Kidney capillary endothelial cell (primary cell): Measurements from ENCODE around the gene CHCHD3.
"Not testable (repeated sequence)": the region's sequence is repeated elsewhere in the genome, so short reads cannot be mapped to it uniquely, and the experiment has no call there.

Source experiments
- DNase-seq: peaks from one replicate; pipeline ENCODE4 v3.0.0-alpha.2; 2018; ENCODE audit warnings: low spot score

Gene CHCHD3

DNA sequence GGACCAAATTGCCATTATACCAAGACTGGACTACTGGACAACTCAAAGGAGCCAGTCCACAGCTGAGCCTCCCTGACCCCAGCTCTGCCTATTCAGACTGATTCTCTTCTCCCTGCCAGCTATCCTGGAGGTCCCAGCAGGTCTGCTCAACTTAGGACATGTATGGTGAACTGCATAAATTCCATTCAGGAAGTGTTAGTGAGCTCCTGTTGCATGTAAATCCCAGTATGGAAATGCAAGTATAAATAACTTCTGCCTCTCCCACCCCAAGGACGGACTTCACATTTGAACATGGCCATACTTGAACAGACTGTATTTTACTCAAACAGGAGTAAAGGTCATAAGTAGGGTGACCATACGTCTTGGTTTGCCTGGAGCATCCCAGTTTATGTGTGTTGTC, 128.4 kb downstream of the CHCHD3 start:
- DNase-seq: no peak

GRCh38 chr7:132950725-132951124, 131.2 kb downstream of the CHCHD3 start:
- no peak for DNase-seq

GRCh38 chr7:132947011-132947410, 134.9 kb downstream of the CHCHD3 start:
- DNase-seq: no peak

- no peak for DNase-seq
These were observed 137.1 kb downstream of the CHCHD3 start for GRCh38 chr7:132944774-132945173.

- no peak for DNase-seq
These were observed 138.2 kb downstream of the CHCHD3 start for GRCh38 chr7:132943645-132944044.

- DNase-seq: no peak
These were observed 139.2 kb downstream of the CHCHD3 start for GRCh38 chr7:132942701-132943100.

DNA sequence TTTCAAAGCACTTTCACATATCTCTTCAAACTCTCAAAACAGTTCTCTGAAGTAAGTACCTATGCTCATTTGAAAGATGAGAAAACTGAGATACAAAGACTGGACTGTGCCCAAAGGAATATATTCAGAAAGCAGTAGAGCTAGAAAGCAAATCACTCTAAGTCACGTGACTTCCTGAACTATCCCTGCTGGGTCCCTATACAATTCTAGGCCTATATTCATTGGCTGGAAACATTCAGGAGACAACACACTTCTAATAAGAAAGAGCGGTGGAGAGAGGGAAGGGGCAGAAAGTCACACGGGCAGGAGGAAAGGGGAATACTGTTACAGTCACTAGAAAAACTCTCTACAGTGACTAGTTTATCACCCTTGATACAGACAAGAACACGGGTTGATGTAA, 140.0 kb downstream of the CHCHD3 start:
- no peak for DNase-seq

GRCh38 chr7:132941428-132941827, 140.5 kb downstream of the CHCHD3 start:
- DNase-seq: no peak

DNA sequence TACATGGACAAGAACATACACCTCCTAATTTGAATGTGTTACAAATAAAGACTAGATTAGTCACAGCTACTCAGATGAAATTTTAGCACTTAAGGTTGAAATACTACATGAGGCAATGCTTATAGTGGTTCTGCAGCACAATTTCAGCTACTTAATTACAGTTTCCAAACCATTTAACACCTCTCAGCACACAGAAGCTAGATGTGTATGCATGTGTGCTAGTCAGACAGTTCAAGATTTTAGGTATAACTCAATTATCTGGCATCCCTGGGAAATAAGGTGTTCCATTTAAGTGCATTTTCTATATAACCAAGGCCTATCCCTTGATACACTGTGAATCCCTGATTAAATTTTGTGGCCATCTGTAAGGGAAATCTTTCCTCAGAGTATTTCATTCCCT, 141.8 kb downstream of the CHCHD3 start:
- DNase-seq: no peak

GRCh38 chr7:132939495-132939894, 142.4 kb downstream of the CHCHD3 start:
- no peak for DNase-seq

DNA sequence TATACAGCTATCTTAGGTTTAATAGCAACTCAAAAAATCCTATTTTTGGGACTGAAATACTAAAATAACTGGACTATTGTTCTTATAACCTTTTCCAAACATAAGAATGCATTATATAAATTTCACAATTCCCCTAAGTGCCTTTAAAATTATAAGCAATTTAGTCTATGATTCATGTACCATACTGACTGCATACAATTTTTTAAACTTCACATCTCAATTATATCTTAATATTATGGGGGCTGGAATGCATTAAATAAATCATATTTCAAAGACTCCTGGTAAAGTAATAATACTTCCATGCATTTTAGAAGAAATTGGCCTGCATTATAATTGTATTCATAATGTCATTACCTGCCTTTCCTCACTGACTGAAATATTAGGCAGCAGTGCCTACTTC, 144.6 kb downstream of the CHCHD3 start:
- no peak for DNase-seq

GRCh38 chr7:132935608-132936007, 146.3 kb downstream of the CHCHD3 start:
- DNase-seq: no peak

GRCh38 chr7:132934017-132934416, 147.9 kb downstream of the CHCHD3 start:
- DNase-seq: no peak

- DNase-seq: no peak
These were observed 148.8 kb downstream of the CHCHD3 start for GRCh38 chr7:132933072-132933458.

GRCh38 chr7:132932296-132933071, 149.4 kb downstream of the CHCHD3 start:
- no peak for DNase-seq

GRCh38 chr7:132930881-132931280, 151.0 kb downstream of the CHCHD3 start:
- DNase-seq: no peak

DNA sequence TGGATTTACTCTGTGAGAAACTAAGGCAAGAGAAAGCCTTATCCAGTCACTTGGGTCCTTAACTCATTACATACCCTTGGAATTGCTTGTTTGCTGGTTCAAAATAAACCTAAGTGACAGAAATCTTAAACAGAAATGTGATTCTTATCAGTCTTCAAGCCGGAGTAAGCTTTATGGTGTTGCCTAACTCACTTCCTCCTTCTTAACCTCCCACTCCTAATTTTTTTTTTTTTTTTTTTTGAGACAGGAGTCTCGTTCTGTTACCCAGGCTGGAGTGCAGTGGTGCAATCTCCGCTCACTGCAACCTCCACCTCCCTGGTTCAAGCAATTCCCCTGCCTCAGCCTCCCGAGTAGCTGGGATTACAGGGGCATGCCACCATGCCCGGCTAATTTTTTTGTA, 151.9 kb downstream of the CHCHD3 start:
- not testable (repeated sequence) for DNase-seq

DNA sequence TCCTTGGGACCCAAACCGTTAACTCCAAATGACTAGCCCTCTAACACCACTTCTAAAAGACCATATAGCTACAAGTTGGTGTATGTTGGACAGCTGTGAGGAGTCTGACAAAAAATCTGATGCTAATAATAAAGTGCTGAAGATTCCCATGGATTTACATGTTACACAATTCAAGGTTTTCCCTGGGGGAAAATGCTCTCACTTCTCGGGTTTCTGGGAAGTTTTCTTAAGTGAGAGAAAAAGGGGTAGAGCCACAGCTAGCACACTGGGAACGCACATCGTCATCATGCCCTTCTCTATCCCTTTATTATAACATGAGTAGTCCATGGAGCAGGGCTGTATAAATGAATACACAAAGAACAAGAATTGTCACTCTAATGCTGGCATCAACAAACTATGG, 162.1 kb downstream of the CHCHD3 start:
- DNase-seq: no peak

DNA sequence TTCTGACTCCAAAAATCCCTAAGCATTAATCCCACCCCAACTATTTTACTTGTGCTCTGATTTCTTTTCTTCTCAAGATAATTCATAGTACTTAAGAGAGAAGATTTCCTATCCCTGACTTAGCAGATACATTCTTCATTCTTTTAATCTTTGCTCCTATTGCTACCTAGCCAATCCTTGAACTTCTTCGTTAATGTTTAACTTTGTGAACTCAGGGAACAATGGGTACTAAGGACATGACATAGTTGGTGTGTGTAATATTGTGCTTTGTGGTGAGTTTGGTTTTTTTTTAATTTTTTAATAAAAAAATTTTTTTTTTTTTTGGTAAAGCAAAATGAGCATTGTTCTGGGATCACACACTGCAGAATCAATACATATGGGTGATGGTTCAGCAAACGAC, 166.2 kb downstream of the CHCHD3 start:
- DNase-seq: no peak

GRCh38 chr7:132910657-132911056, 171.2 kb downstream of the CHCHD3 start:
- DNase-seq: no peak

- no peak for DNase-seq
These were observed 174.4 kb downstream of the CHCHD3 start for GRCh38 chr7:132907380-132907940.

- DNase-seq: no peak
These were observed 175.6 kb downstream of the CHCHD3 start for GRCh38 chr7:132906193-132906835.

GRCh38 chr7:132905136-132905535, 176.8 kb downstream of the CHCHD3 start:
- not testable (repeated sequence) for DNase-seq
